HepG2 (cell line): ENCODE results near the gene MARF1. TPM values are rescaled to one million over a fixed set of nuclear protein-coding genes. Genes with fewer than 3 reads are reported as not detected.

ENCODE experiments used
- ATAC-seq: fragments of 200-7000 bp; cut with Tn5 transposase; 3 replicates; pipeline ENCODE4 v1.9.1; 2020; ENCODE audit warnings: mild to moderate bottlenecking, moderate library complexity
- BruUV-seq: library from RNA; stranded (reverse); fragments of 400-500 nt; replicated peaks from 2 replicates; lab custom pipeline; 2021; lab: Mats Ljungman, UMichigan
- CTCF ChIA-PET: fragments of 300-600 bp; formaldehyde crosslinking; extraction: SDS; loops from one replicate; lab custom pipeline; 2021; ENCODE audit warnings: low total read pairs, inconsistent platforms, low intra/inter-chr PET ratio; lab: Yijun Ruan, JAX
- POLR2A ChIA-PET: fragments of 350-600 bp; sonication (Branson Sonifier 250); formaldehyde crosslinking; loops from one replicate; lab custom pipeline; 2020; ENCODE audit warnings: antibody characterized with exemption, inconsistent platforms; lab: Yijun Ruan, JAX
- DNase-seq: peaks from one replicate; pipeline ENCODE4 v3.0.0-alpha.2; 2015; ENCODE audit warnings: low spot score
- FAIRE-seq: peaks from 3 replicates; lab custom pipeline; 2011; peaks lifted over from hg19 to GRCh38; lab: Jason Lieb, UNC
- H2AFZ ChIP-seq: one replicate; pipeline ENCODE4 v1.6.1; 2011; ENCODE audit warnings: low read length, inconsistent platforms
- H3K27ac ChIP-seq: fragments of 300-600 bp; 3 replicates; pipeline ENCODE4 v1.8.0; 2011; ENCODE audit warnings: mixed run types, mild to moderate bottlenecking, mixed read lengths, low read length, inconsistent platforms; ENCODE audit not compliant: insufficient read depth; ENCODE audit errors: extremely low read length
- H3K27me3 ChIP-seq, 2 experiments: fragments of 200-600 bp in 1 of 2; 2 replicates in 1 of 2; 3 replicates in 1 of 2; pipeline versions ENCODE4 v1.6.0 to v1.8.0; 2011; ENCODE audit warnings: low read length in 2 of 2, mild to moderate bottlenecking in 2 of 2, moderate library complexity in 2 of 2, inconsistent platforms in 1 of 2; ENCODE audit not compliant: insufficient read depth in 2 of 2, control insufficient read depth in 1 of 2
- H3K36me3 ChIP-seq, 2 experiments: fragments of 200-600 bp in 1 of 2; replicated peaks in 1 of 2; 2 replicates in 1 of 2; 3 replicates in 1 of 2; pipeline versions ENCODE4 v1.5.1 to v1.8.0; 2011; ENCODE audit warnings: low read length in 2 of 2, inconsistent platforms in 1 of 2; ENCODE audit not compliant: insufficient read depth in 2 of 2, control insufficient read depth in 1 of 2
- H3K4me1 ChIP-seq: 2 replicates; pipeline ENCODE4 v1.5.1; 2012; ENCODE audit warnings: low read length, inconsistent platforms; ENCODE audit not compliant: insufficient read depth
- H3K4me2 ChIP-seq: 2 replicates; pipeline ENCODE4 v1.6.0; 2011; ENCODE audit warnings: low read depth, low read length, inconsistent platforms
- H3K4me3 ChIP-seq, 3 experiments: fragments of 200-600 bp in 1 of 3; sonication (generic), shearing (Covaris generic) in 1 of 3; replicated peaks in 1 of 3; 2 replicates each; pipeline ENCODE4 v1.5.1; 2011 to 2016; ENCODE audit warnings: low read length in 3 of 3, inconsistent platforms in 2 of 3, low read depth in 2 of 3, mild to moderate bottlenecking in 2 of 3, control low read depth in 1 of 3, mixed read lengths in 1 of 3; ENCODE audit not compliant: insufficient read depth in 1 of 3
- H3K79me2 ChIP-seq: one replicate; pipeline ENCODE4 v1.6.1; 2011; ENCODE audit warnings: low read length, inconsistent platforms; ENCODE audit not compliant: insufficient read depth
- H3K9ac ChIP-seq: 2 replicates; pipeline ENCODE4 v1.6.0; 2011; ENCODE audit warnings: mild to moderate bottlenecking, low read depth, low read length, inconsistent platforms; ENCODE audit not compliant: insufficient read depth
- H3K9me3 ChIP-seq: 2 replicates; pipeline ENCODE4 v1.5.1; 2012; ENCODE audit warnings: mild to moderate bottlenecking, low read length
- H4K20me1 ChIP-seq: 2 replicates; pipeline ENCODE4 v1.6.0; 2011; ENCODE audit warnings: inconsistent platforms, mild to moderate bottlenecking, low read length, moderate library complexity; ENCODE audit not compliant: insufficient read depth
- AGO2 ChIP-seq: fragments of 200-400 bp; formaldehyde crosslinking; optimal IDR thresholded peaks from 2 replicates; pipeline ENCODE3; 2017; ENCODE audit warnings: mild to moderate bottlenecking, low read depth, low read length, moderate library complexity
- CCAR2 ChIP-seq: fragments of 200-400 bp; formaldehyde crosslinking; optimal IDR thresholded peaks from 2 replicates; pipeline ENCODE3; 2018; ENCODE audit warnings: low read depth, mild to moderate bottlenecking, low read length, moderate library complexity
- MXD1 ChIP-seq: sonication (generic); formaldehyde crosslinking; IDR thresholded peaks from 2 replicates; pipeline ENCODE4 v1.4.0; 2020; ENCODE audit warnings: mild to moderate bottlenecking, missing genetic modification reagents
- ONECUT2 ChIP-seq: sonication (generic); formaldehyde crosslinking; IDR thresholded peaks from 2 replicates; pipeline ENCODE4 v1.4.0; 2020; ENCODE audit warnings: missing genetic modification reagents
- PRDM4 ChIP-seq: sonication (generic); formaldehyde crosslinking; IDR thresholded peaks from 2 replicates; pipeline ENCODE4 v1.9.0; 2021; ENCODE audit warnings: missing genetic modification reagents, borderline replicate concordance
- SYNCRIP ChIP-seq: fragments of 200-400 bp; formaldehyde crosslinking; IDR thresholded peaks from 2 replicates; pipeline ENCODE4 v1.6.1; 2018; ENCODE audit warnings: mild to moderate bottlenecking, low read depth, low read length; ENCODE audit not compliant: insufficient read depth
- THYN1 ChIP-seq: sonication (generic); formaldehyde crosslinking; IDR thresholded peaks from 2 replicates; pipeline ENCODE4 v1.8.1; 2023; ENCODE audit warnings: low read depth, mild to moderate bottlenecking, moderate library complexity, missing genetic modification reagents, borderline replicate concordance
- ZFP36L2 ChIP-seq: sonication (generic); formaldehyde crosslinking; IDR thresholded peaks from 2 replicates; pipeline ENCODE4 v1.4.0; 2020; ENCODE audit warnings: missing genetic modification reagents
- ZNF121 ChIP-seq: sonication (generic); formaldehyde crosslinking; IDR thresholded peaks from 2 replicates; pipeline ENCODE4 v1.5.0; 2020; ENCODE audit warnings: mild to moderate bottlenecking, missing genetic modification reagents
- ZNF235 ChIP-seq: sonication (generic); formaldehyde crosslinking; IDR thresholded peaks from 2 replicates; pipeline ENCODE4 v1.8.1; 2023; ENCODE audit warnings: mild to moderate bottlenecking, missing genetic modification reagents, borderline replicate concordance
- ZNF44 ChIP-seq: sonication (generic); formaldehyde crosslinking; IDR thresholded peaks from 2 replicates; pipeline ENCODE4 v1.5.1; 2020; ENCODE audit warnings: mild to moderate bottlenecking, missing genetic modification reagents
- ZNF704 ChIP-seq: sonication (generic); formaldehyde crosslinking; IDR thresholded peaks from 2 replicates; pipeline ENCODE4 v1.8.1; 2023; ENCODE audit warnings: mild to moderate bottlenecking, inconsistent platforms, moderate library complexity, missing genetic modification reagents, borderline replicate concordance
- WGBS: methylation state at CpG from one replicate; pipeline ENCODE4 v1.1.6; 2017; ENCODE audit warnings: low lambda C conversion rate; 5-methylcytosine and 5-hydroxymethylcytosine counted together
- in situ Hi-C: cut with HindIII; loops from 2 replicates; pipeline ENCODE4 v1.10.0; 2017; ENCODE audit warnings: low pct_unique_long_range_greater_than_20kb; ENCODE audit not compliant: extremely low pct_ligation_motif_present
- intact Hi-C: fragments of 100-400 bp; cut with micrococcal nuclease; formaldehyde crosslinking; loops from one replicate; pipeline ENCODE4 v1.10.0; 2022; ENCODE audit not compliant: unreplicated experiment
- polyA plus RNA-seq, 8 experiments: library from polyadenylated mRNA; depleted of rRNA in 3 of 8; stranded (reverse) in 7 of 8; unstranded in 1 of 8; fragments of >200 nt; fragmentation: Illumina TruSeq in 4 of 8; extraction: Trizol in 4 of 8; gene quantifications; 2 replicates each; pipeline versions ENCODE4 v1.2.1 to v1.2.3, GENCODE V29; 2011 to 2016; ENCODE audit warnings: low read depth in 4 of 8, missing spikeins in 1 of 8, mixed read lengths in 1 of 8; ENCODE audit not compliant: insufficient read depth in 1 of 8
- total RNA-seq, 5 experiments: library from RNA; depleted of rRNA; stranded (reverse); fragments of >200 nt; fragmentation: Illumina TruSeq; extraction: Trizol; gene quantifications; 2 replicates each; pipeline ENCODE4 v1.2.3, GENCODE V29; 2016; ENCODE audit warnings: low read depth in 1 of 5

Gene MARF1
- total and polyA plus RNA-seq, 2 of the 13 experiments (the other 11 are each of a cell fraction or from before 2014, with no cell fraction given): 8.7 to 20.7 TPM

- BruUV-seq: no TSS peak
- Histone ChIP-seq H3K79me2 (peaks cover 17% of the 10 kb centered on the region), H3K27ac (no peak overlapping the region), H3K27me3 (no peaks in the 10 kb centered on the region), H3K4me1 (peaks cover 36% of the 10 kb centered on the region), H4K20me1 (no peaks in the 10 kb centered on the region), H3K4me3 (no peak overlapping the region), H2AFZ (no peak overlapping the region), H3K9me3 (no peaks in the 10 kb centered on the region), H3K4me2 (no peak overlapping the region), H3K9ac (no peak overlapping the region), H3K36me3 (peaks cover 44 to 66% of the 10 kb centered on the region in 2 experiments)
- POLR2A ChIA-PET: no interaction called here
- CTCF ChIA-PET: no interaction called here
- TF ChIP-seq ONECUT2 (CRISPR knock-in tag): no peak
- TF ChIP-seq ZNF704: no peak
- peak; percentile 56; the same call in 1 of the 2 replicates for TF ChIP-seq ZNF121
- no peak for TF ChIP-seq AGO2
- TF ChIP-seq SYNCRIP: no peak
- FAIRE-seq: no peak
- in situ Hi-C loops: no loop called here
- no peak for ATAC-seq
- no peak for DNase-seq
- intact Hi-C loops: no loop called here
- WGBS: 96% methylated on average over 5 of the region's 5 CpGs
These were observed 34.5 kb upstream of the MARF1 start for GRCh38 chr16:15677447-15677846.

- in situ Hi-C loops (no loop called here), intact Hi-C loops (no loop called here)
- H2AFZ ChIP-seq: no peak overlapping the region
- DNase-seq (no peak), ATAC-seq (no peak), FAIRE-seq (no peak)
- no peak for TF ChIP-seq MXD1 (CRISPR knock-in tag)
- no peak for TF ChIP-seq CCAR2
- TF ChIP-seq THYN1 (CRISPR knock-in tag): no peak
- no peak for TF ChIP-seq ZFP36L2 (CRISPR knock-in tag)
- no peak for TF ChIP-seq PRDM4 (CRISPR knock-in tag)
- no peak for TF ChIP-seq ZNF44 (CRISPR knock-in tag)
- TF ChIP-seq ZNF235 (CRISPR knock-in tag): no peak
- no peak overlapping the region for H3K4me2 ChIP-seq
- H3K27me3 ChIP-seq: no peaks in the 10 kb centered on the region
- ChIA-PET CTCF (no interaction called here), POLR2A (no interaction called here)
- no peak overlapping the region for H3K9ac ChIP-seq
- no peaks in the 10 kb centered on the region for H4K20me1 ChIP-seq
- H3K4me1 ChIP-seq: peaks cover 36% of the 10 kb centered on the region
- H3K9me3 ChIP-seq: no peaks in the 10 kb centered on the region
- H3K36me3 ChIP-seq: peaks cover 44 to 62% of the 10 kb centered on the region in 2 experiments
- H3K79me2 ChIP-seq: peaks cover 17% of the 10 kb centered on the region
- H3K27ac ChIP-seq: no peak overlapping the region
- no peak overlapping the region for H3K4me3 ChIP-seq
- no TSS peak for BruUV-seq
- WGBS: 89% methylated on average over 10 of the region's 10 CpGs
These were observed 33.6 kb upstream of the MARF1 start for GRCh38 chr16:15676506-15676905.
